K562 (cell line): ENCODE measurements around the gene GADD45GIP1. TPM values are rescaled to one million over a fixed set of nuclear protein-coding genes. Genes with fewer than 3 reads are reported as not detected.

Experiments used
- CBFA2T2 ChIP-seq: fragments of 450-650 bp; conservative IDR thresholded peaks from 2 replicates; pipeline ENCODE4 v1.6.1; 2017; ENCODE audit warnings: mild to moderate bottlenecking
- ETV5 ChIP-seq: sonication (generic); formaldehyde crosslinking; IDR thresholded peaks from 2 replicates; pipeline ENCODE4 v1.4.0; 2020; ENCODE audit warnings: low read depth, mild to moderate bottlenecking, missing genetic modification reagents
- HLTF ChIP-seq: fragments of 450-650 bp; IDR thresholded peaks from 2 replicates; pipeline ENCODE4 v1.6.1; 2016
- MEF2A ChIP-seq: IDR thresholded peaks from 2 replicates; pipeline ENCODE4 v1.6.1; 2011; ENCODE audit warnings: low read depth, mild to moderate bottlenecking, low read length, moderate library complexity; ENCODE audit not compliant: control insufficient read depth
- MEIS2 ChIP-seq: fragments of 450-650 bp; IDR thresholded peaks from 2 replicates; pipeline ENCODE4 v1.6.1; 2014; ENCODE audit warnings: mild to moderate bottlenecking; ENCODE audit not compliant: partially characterized antibody
- NCOR1 ChIP-seq: fragments of 450-650 bp; IDR thresholded peaks from 2 replicates; pipeline ENCODE4 v1.6.1; 2016; ENCODE audit warnings: mild to moderate bottlenecking, moderate library complexity
- PHF21A ChIP-seq: fragments of 450-650 bp; IDR thresholded peaks from 2 replicates; pipeline ENCODE4 v1.6.1; 2017; ENCODE audit warnings: low read depth, borderline replicate concordance
- PRPF4 ChIP-seq: fragments of 200-400 bp; formaldehyde crosslinking; IDR thresholded peaks from one replicate; pipeline ENCODE4 v1.6.1; 2017; ENCODE audit warnings: low read length, low read depth, mild to moderate bottlenecking; ENCODE audit not compliant: insufficient read depth, poor library complexity, severe bottlenecking
- SMAD1 ChIP-seq: fragments of 150-350 bp; IDR thresholded peaks from 2 replicates; pipeline ENCODE4 v1.6.1; 2014; ENCODE audit warnings: low read length, low read depth; ENCODE audit not compliant: partially characterized antibody
- SMC3 ChIP-seq: conservative IDR thresholded peaks from 2 replicates; pipeline ENCODE4 v1.6.1; 2011; ENCODE audit warnings: low read depth, low read length, improper control_type of control experiment; ENCODE audit not compliant: insufficient read depth
- ZNF561 ChIP-seq: fragments of 450-650 bp; formaldehyde crosslinking; conservative IDR thresholded peaks from 2 replicates; pipeline ENCODE4 v1.4.0; 2020; ENCODE audit warnings: mild to moderate bottlenecking, moderate library complexity
- ZNF699 ChIP-seq: fragments of 250-450 bp; sonication (Bioruptor Pico); IDR thresholded peaks from 2 replicates; pipeline ENCODE4 v1.8.0; 2021; ENCODE audit warnings: mild to moderate bottlenecking, moderate library complexity; ENCODE audit not compliant: insufficient replicate concordance
- polyA plus RNA-seq, 8 experiments: library from polyadenylated mRNA; depleted of rRNA in 4 of 8; stranded (reverse) in 5 of 8; unstranded in 3 of 8; fragments of >200 nt; fragmentation: Nextera tagmentation in 2 of 8; fragmentation: Illumina TruSeq in 1 of 8; extraction: Ambion mirVana in 2 of 8; extraction: Trizol in 1 of 8; gene quantifications; 2 replicates each; pipeline versions ENCODE4 v1.2.1 to v1.2.3, GENCODE V29; 2011 to 2014; ENCODE audit warnings: inconsistent platforms in 1 of 8, missing spikeins in 1 of 8
- total RNA-seq, 7 experiments: library from RNA; depleted of rRNA in 6 of 7; stranded (reverse); fragments of >200 nt in 6 of 7; fragmentation: Illumina TruSeq in 2 of 7; extraction: Trizol in 2 of 7; gene quantifications; 2 replicates each; pipeline versions ENCODE4 v1.2.1 to v1.2.3, GENCODE V29; 2011 to 2021; ENCODE audit warnings: low replicate concordance in 1 of 7
- TF ChIP-seq, protein P1 (sequence below): fragments of 250-450 bp; sonication (Bioruptor Pico); IDR thresholded peaks from 2 replicates; pipeline ENCODE4 v1.8.0; 2022; ENCODE audit warnings: inconsistent platforms
- TF ChIP-seq, protein P2 (sequence below): fragments of 250-450 bp; sonication (Bioruptor Pico); IDR thresholded peaks from 2 replicates; pipeline ENCODE4 v1.9.0; 2021; ENCODE audit warnings: mild to moderate bottlenecking, inconsistent platforms
- TF ChIP-seq, protein P3 (sequence below): sonication (generic); formaldehyde crosslinking; IDR thresholded peaks from 2 replicates; pipeline ENCODE4 v1.8.0; 2022; ENCODE audit warnings: mild to moderate bottlenecking, missing genetic modification reagents
- TF ChIP-seq, protein P4 (sequence below), 3 experiments: IDR thresholded peaks in 2 of 3; conservative IDR thresholded peaks in 1 of 3; 2 replicates each; pipeline ENCODE4 v1.5.1; 2011 to 2012; ENCODE audit warnings: low read length in 3 of 3, mild to moderate bottlenecking in 3 of 3, control low read depth in 2 of 3, improper control_type of control experiment in 1 of 3, inconsistent platforms in 1 of 3, low read depth in 1 of 3, mixed read lengths in 1 of 3, moderate library complexity in 1 of 3; ENCODE audit not compliant: insufficient read depth in 2 of 3

The GADD45GIP1 gene
- total and polyA plus RNA-seq, 9 of the 15 experiments (the other 6 are each of a cell fraction or from before 2014, with no cell fraction given): 5.1 to 161 (median 29.2) TPM

DNA sequence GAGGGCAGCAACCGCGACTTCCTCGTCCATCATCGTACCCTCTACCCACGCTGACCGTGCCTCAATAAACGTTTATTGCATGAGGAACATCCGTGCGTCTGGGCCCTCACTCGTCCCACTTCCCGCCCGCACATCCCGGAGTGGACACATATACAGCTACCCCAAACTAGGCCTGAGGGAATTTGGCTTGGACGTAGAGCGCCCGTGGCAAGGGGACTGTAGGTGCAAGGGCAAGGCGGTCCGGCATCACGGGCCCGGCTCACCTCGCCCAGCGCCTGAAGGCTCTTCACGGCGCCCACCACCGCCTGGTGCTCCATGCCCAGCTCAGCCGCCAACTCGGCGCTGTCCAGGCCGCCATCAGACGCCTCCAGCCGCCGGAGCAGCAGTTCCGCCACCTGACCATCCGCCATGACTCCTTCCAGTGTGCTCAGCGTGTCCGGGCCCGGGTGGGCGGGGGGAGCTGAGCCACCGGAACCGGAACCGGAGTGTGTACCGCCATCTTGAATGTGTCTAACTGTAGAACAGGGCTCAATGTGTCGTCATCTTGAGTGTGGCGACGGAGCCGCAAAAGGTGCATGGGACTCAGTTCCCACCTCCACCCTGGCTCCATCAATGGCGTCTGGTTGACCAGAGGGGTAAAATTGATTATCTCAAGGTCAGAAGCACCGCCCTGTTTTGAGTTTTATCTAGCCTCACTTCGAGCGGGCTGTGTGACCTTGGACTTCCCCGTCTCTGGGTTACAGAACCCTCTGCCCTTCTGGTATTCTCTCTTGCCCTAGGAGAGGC lies 23.5 kb downstream of the GADD45GIP1 start, which contains the start of gene FARSA (continued):
- TF ChIP-seq ZNF699 (CRISPR knock-in tag): no peak
- no peak for TF ChIP-seq HLTF
- TF ChIP-seq PRPF4: peak; percentile 53
- TF ChIP-seq PHF21A: no peak
- TF ChIP-seq, protein P1, sequence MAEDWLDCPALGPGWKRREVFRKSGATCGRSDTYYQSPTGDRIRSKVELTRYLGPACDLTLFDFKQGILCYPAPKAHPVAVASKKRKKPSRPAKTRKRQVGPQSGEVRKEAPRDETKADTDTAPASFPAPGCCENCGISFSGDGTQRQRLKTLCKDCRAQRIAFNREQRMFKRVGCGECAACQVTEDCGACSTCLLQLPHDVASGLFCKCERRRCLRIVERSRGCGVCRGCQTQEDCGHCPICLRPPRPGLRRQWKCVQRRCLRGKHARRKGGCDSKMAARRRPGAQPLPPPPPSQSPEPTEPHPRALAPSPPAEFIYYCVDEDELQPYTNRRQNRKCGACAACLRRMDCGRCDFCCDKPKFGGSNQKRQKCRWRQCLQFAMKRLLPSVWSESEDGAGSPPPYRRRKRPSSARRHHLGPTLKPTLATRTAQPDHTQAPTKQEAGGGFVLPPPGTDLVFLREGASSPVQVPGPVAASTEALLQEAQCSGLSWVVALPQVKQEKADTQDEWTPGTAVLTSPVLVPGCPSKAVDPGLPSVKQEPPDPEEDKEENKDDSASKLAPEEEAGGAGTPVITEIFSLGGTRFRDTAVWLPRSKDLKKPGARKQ (CRISPR knock-in tag): no peak
- TF ChIP-seq ZNF561: no peak
- TF ChIP-seq, protein P2, sequence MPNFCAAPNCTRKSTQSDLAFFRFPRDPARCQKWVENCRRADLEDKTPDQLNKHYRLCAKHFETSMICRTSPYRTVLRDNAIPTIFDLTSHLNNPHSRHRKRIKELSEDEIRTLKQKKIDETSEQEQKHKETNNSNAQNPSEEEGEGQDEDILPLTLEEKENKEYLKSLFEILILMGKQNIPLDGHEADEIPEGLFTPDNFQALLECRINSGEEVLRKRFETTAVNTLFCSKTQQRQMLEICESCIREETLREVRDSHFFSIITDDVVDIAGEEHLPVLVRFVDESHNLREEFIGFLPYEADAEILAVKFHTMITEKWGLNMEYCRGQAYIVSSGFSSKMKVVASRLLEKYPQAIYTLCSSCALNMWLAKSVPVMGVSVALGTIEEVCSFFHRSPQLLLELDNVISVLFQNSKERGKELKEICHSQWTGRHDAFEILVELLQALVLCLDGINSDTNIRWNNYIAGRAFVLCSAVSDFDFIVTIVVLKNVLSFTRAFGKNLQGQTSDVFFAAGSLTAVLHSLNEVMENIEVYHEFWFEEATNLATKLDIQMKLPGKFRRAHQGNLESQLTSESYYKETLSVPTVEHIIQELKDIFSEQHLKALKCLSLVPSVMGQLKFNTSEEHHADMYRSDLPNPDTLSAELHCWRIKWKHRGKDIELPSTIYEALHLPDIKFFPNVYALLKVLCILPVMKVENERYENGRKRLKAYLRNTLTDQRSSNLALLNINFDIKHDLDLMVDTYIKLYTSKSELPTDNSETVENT (CRISPR knock-in tag): 0 out of 2 replicates have a peak, but pooled peaks have one; percentile 6
- TF ChIP-seq SMAD1: peak; percentile 37
- TF ChIP-seq, protein P3, sequence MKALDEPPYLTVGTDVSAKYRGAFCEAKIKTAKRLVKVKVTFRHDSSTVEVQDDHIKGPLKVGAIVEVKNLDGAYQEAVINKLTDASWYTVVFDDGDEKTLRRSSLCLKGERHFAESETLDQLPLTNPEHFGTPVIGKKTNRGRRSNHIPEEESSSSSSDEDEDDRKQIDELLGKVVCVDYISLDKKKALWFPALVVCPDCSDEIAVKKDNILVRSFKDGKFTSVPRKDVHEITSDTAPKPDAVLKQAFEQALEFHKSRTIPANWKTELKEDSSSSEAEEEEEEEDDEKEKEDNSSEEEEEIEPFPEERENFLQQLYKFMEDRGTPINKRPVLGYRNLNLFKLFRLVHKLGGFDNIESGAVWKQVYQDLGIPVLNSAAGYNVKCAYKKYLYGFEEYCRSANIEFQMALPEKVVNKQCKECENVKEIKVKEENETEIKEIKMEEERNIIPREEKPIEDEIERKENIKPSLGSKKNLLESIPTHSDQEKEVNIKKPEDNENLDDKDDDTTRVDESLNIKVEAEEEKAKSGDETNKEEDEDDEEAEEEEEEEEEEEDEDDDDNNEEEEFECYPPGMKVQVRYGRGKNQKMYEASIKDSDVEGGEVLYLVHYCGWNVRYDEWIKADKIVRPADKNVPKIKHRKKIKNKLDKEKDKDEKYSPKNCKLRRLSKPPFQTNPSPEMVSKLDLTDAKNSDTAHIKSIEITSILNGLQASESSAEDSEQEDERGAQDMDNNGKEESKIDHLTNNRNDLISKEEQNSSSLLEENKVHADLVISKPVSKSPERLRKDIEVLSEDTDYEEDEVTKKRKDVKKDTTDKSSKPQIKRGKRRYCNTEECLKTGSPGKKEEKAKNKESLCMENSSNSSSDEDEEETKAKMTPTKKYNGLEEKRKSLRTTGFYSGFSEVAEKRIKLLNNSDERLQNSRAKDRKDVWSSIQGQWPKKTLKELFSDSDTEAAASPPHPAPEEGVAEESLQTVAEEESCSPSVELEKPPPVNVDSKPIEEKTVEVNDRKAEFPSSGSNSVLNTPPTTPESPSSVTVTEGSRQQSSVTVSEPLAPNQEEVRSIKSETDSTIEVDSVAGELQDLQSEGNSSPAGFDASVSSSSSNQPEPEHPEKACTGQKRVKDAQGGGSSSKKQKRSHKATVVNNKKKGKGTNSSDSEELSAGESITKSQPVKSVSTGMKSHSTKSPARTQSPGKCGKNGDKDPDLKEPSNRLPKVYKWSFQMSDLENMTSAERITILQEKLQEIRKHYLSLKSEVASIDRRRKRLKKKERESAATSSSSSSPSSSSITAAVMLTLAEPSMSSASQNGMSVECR (CRISPR knock-in tag): peak; percentile 97
- TF ChIP-seq, protein P4, sequence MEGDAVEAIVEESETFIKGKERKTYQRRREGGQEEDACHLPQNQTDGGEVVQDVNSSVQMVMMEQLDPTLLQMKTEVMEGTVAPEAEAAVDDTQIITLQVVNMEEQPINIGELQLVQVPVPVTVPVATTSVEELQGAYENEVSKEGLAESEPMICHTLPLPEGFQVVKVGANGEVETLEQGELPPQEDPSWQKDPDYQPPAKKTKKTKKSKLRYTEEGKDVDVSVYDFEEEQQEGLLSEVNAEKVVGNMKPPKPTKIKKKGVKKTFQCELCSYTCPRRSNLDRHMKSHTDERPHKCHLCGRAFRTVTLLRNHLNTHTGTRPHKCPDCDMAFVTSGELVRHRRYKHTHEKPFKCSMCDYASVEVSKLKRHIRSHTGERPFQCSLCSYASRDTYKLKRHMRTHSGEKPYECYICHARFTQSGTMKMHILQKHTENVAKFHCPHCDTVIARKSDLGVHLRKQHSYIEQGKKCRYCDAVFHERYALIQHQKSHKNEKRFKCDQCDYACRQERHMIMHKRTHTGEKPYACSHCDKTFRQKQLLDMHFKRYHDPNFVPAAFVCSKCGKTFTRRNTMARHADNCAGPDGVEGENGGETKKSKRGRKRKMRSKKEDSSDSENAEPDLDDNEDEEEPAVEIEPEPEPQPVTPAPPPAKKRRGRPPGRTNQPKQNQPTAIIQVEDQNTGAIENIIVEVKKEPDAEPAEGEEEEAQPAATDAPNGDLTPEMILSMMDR (IDR thresholded peaks at IDR 0.05 in 2 of 3, conservative IDR thresholded peaks at IDR 0.05 in 1 of 3; ENCODE audit: insufficient read depth in 2 of 3, low read depth in 1 of 3, low read length in 3 of 3): peak in 1 of 3 experiments; percentile 28; a peak in 2 of 6 replicates
- TF ChIP-seq MEIS2: no peak
- TF ChIP-seq SMC3: no peak
- no peak for TF ChIP-seq MEF2A
- TF ChIP-seq NCOR1: no peak
- no peak for TF ChIP-seq CBFA2T2
- peak; percentile 15; the same call in 1 of the 2 replicates for TF ChIP-seq ETV5 (CRISPR knock-in tag)
